GM18526 (cell line): ENCODE results near the gene PODNL1.

Experiments used
- POLR2A ChIP-seq: IDR thresholded peaks from 3 replicates; pipeline ENCODE4 v1.6.1; 2011; ENCODE audit not compliant: insufficient read length; ENCODE audit errors: extremely low read depth

Gene PODNL1

GRCh38 chr19:13923194-13923987 lies 14.8 kb downstream of the PODNL1 start:
- no peak for TF ChIP-seq POLR2A

GRCh38 chr19:13920940-13921747 lies 17.1 kb downstream of the PODNL1 start:
- no peak for TF ChIP-seq POLR2A

GRCh38 chr19:13920524-13920923 lies 17.7 kb downstream of the PODNL1 start:
- TF ChIP-seq POLR2A, result no peak

GRCh38 chr19:13918726-13919411 lies 19.3 kb downstream of the PODNL1 start:
- no peak for TF ChIP-seq POLR2A

GRCh38 chr19:13917888-13918406 lies 20.3 kb downstream of the PODNL1 start:
- TF ChIP-seq POLR2A, result no peak

GRCh38 chr19:13914777-13915176 lies 23.4 kb downstream of the PODNL1 start:
- TF ChIP-seq POLR2A, result no peak

GRCh38 chr19:13913352-13913751 lies 24.9 kb downstream of the PODNL1 start:
- TF ChIP-seq POLR2A, result no peak

- TF ChIP-seq POLR2A, result no peak
Measured at GRCh38 chr19:13909430-13909829, 28.8 kb downstream of the PODNL1 start.

GRCh38 chr19:13908674-13909073 lies 29.5 kb downstream of the PODNL1 start:
- no peak for TF ChIP-seq POLR2A

GRCh38 chr19:13906910-13907309 lies 31.3 kb downstream of the PODNL1 start:
- no peak for TF ChIP-seq POLR2A

- TF ChIP-seq POLR2A, result no peak
Measured at GRCh38 chr19:13906521-13906904, 31.7 kb downstream of the PODNL1 start.

GRCh38 chr19:13905634-13906520 lies 32.3 kb downstream of the PODNL1 start, which contains the start of the genes BRME1 and CC2D1A:
Gene BRME1 (minus strand): TSS chr19:13906117. CDS start chr19:13904892, 1,225 bp downstream.
Gene CC2D1A (plus strand): TSS chr19:13906201. CDS start chr19:13906442, 241 bp downstream.
- TF ChIP-seq POLR2A, result peak; percentile 61

- TF ChIP-seq POLR2A, result no peak
Measured at GRCh38 chr19:13902993-13903555, 35.1 kb downstream of the PODNL1 start.

- no peak for TF ChIP-seq POLR2A
Measured at GRCh38 chr19:13899912-13900584, 38.2 kb downstream of the PODNL1 start.

- TF ChIP-seq POLR2A, result no peak
Measured at GRCh38 chr19:13899393-13899792, 38.8 kb downstream of the PODNL1 start.
